ENCODE results near the gene S1PR3.

The S1PR3 gene

GRCh38 chr9:89039664-89040063, 48.4 kb downstream of the S1PR3 start:
- no peak for DNase-seq

- no peak for DNase-seq
Measured at GRCh38 chr9:89042984-89043383, 51.7 kb downstream of the S1PR3 start.

- DNase-seq: no peak
Measured at GRCh38 chr9:89044104-89044503, 52.8 kb downstream of the S1PR3 start.

- DNase-seq: no peak
Measured at GRCh38 chr9:89044881-89045280, 53.6 kb downstream of the S1PR3 start.

GRCh38 chr9:89046832-89047231, 55.6 kb downstream of the S1PR3 start:
- no peak for DNase-seq

- no peak for DNase-seq
Measured at GRCh38 chr9:89047667-89048066, 56.4 kb downstream of the S1PR3 start.

- DNase-seq: no peak
Measured at GRCh38 chr9:89048616-89049015, 57.3 kb downstream of the S1PR3 start.

GRCh38 chr9:89049646-89050045, 58.4 kb downstream of the S1PR3 start:
- DNase-seq: no peak

- DNase-seq: no peak
Measured at GRCh38 chr9:89051421-89052025, 60.3 kb downstream of the S1PR3 start.

- DNase-seq: no peak
Measured at GRCh38 chr9:89052470-89053097, 61.3 kb downstream of the S1PR3 start.

- DNase-seq: no peak
Measured at GRCh38 chr9:89053301-89053700, 62.0 kb downstream of the S1PR3 start.
